ENCODE measurements around the gene RGS3.

GRCh38 chr9:113592876-113593575 lies 129.5 kb downstream of the RGS3 start:
- TF ChIP-seq CTCF (conservative IDR thresholded peaks at IDR 0.05) = no peak
- no peak for TF ChIP-seq ZFX (IDR thresholded peaks at IDR 0.05)
